HepG2 (cell line): ENCODE data around the gene APOC1. TPM values are rescaled to one million over a fixed set of nuclear protein-coding genes. Genes with fewer than 3 reads are reported as not detected.

Source experiments
- ETV5 ChIP-seq: IDR thresholded peaks from 2 replicates; pipeline ENCODE4 v1.6.1; 2018; ENCODE audit warnings: missing biosample characterization, missing genetic modification reagents, inconsistent platforms, borderline replicate concordance
- FOXK1 ChIP-seq: sonication (generic); formaldehyde crosslinking; IDR thresholded peaks from 2 replicates; pipeline ENCODE4 v1.4.0; 2020; ENCODE audit warnings: low read depth, missing genetic modification reagents, borderline replicate concordance
- HDAC2 ChIP-seq: sonication (generic); formaldehyde crosslinking; IDR thresholded peaks from 2 replicates; pipeline ENCODE4 v1.4.0; 2020; ENCODE audit warnings: missing genetic modification reagents
- HNF1B ChIP-seq: sonication (generic); formaldehyde crosslinking; IDR thresholded peaks from 2 replicates; pipeline ENCODE4 v1.5.1; 2020; ENCODE audit warnings: mild to moderate bottlenecking, moderate library complexity, missing genetic modification reagents
- JARID2 ChIP-seq: sonication (generic); formaldehyde crosslinking; IDR thresholded peaks from 2 replicates; pipeline ENCODE4 v1.8.1; 2023; ENCODE audit warnings: missing genetic modification reagents, inconsistent platforms; ENCODE audit not compliant: insufficient replicate concordance
- MTA1 ChIP-seq: sonication (generic); formaldehyde crosslinking; IDR thresholded peaks from 2 replicates; pipeline ENCODE4 v1.4.0; 2020; ENCODE audit warnings: missing genetic modification reagents, mild to moderate bottlenecking, borderline replicate concordance
- MXD3 ChIP-seq: IDR thresholded peaks from 2 replicates; pipeline ENCODE4 v1.6.1; 2016; ENCODE audit warnings: mild to moderate bottlenecking, missing biosample characterization, missing genetic modification reagents
- MYC ChIP-seq: sonication (generic); formaldehyde crosslinking; IDR thresholded peaks from 2 replicates; pipeline ENCODE4 v1.9.0; 2021; ENCODE audit warnings: missing genetic modification reagents, borderline replicate concordance
- PATZ1 ChIP-seq: sonication (generic); formaldehyde crosslinking; IDR thresholded peaks from 2 replicates; pipeline ENCODE4 v1.4.0; 2020; ENCODE audit warnings: missing genetic modification reagents
- REL ChIP-seq: sonication (generic); formaldehyde crosslinking; conservative IDR thresholded peaks from 2 replicates; pipeline ENCODE4 v1.8.0; 2022; ENCODE audit warnings: mild to moderate bottlenecking, missing genetic modification reagents, moderate library complexity
- RXRB ChIP-seq: IDR thresholded peaks from 2 replicates; pipeline ENCODE4 v1.6.1; 2016; ENCODE audit warnings: borderline replicate concordance, missing genetic modification reagents, missing compliant biosample characterization
- SOX6 ChIP-seq, 2 experiments: fragments of 450-650 bp in 1 of 2; sonication (generic) in 1 of 2; formaldehyde crosslinking in 1 of 2; IDR thresholded peaks; 2 replicates each; pipeline versions ENCODE4 v1.4.0 to v1.6.1; 2017 to 2020; ENCODE audit warnings: antibody characterized with exemption in 1 of 2, mild to moderate bottlenecking in 1 of 2, missing genetic modification reagents in 1 of 2
- SP1 ChIP-seq, 2 experiments: fragments of 450-650 bp in 1 of 2; sonication (generic) in 1 of 2; formaldehyde crosslinking in 1 of 2; IDR thresholded peaks; 2 replicates each; pipeline versions ENCODE4 v1.4.0 to v1.6.1; 2016 to 2020; ENCODE audit warnings: missing genetic modification reagents in 1 of 2
- ZBTB33 ChIP-seq: sonication (generic); formaldehyde crosslinking; IDR thresholded peaks from 2 replicates; pipeline ENCODE4 v1.4.0; 2020; ENCODE audit warnings: missing genetic modification reagents
- ZMAT3 ChIP-seq: sonication (generic); formaldehyde crosslinking; conservative IDR thresholded peaks from 2 replicates; pipeline ENCODE4 v1.7.0; 2021; ENCODE audit warnings: missing genetic modification reagents
- ZNF335 ChIP-seq: sonication (generic); formaldehyde crosslinking; IDR thresholded peaks from 2 replicates; pipeline ENCODE4 v1.4.0; 2020; ENCODE audit warnings: missing genetic modification reagents
- ZNF510 ChIP-seq: sonication (generic); formaldehyde crosslinking; IDR thresholded peaks from 2 replicates; pipeline ENCODE4 v1.4.0; 2020; ENCODE audit warnings: low read depth, mild to moderate bottlenecking, missing genetic modification reagents
- ZNF687 ChIP-seq: sonication (generic); formaldehyde crosslinking; IDR thresholded peaks from 2 replicates; pipeline ENCODE4 v1.5.1; 2020; ENCODE audit warnings: mild to moderate bottlenecking, missing genetic modification reagents, moderate library complexity
- ZNF746 ChIP-seq: sonication (generic); formaldehyde crosslinking; IDR thresholded peaks from 2 replicates; pipeline ENCODE4 v1.8.0; 2022; ENCODE audit warnings: mild to moderate bottlenecking, missing genetic modification reagents
- polyA plus RNA-seq, 8 experiments: library from polyadenylated mRNA; depleted of rRNA in 3 of 8; stranded (reverse) in 7 of 8; unstranded in 1 of 8; fragments of >200 nt; fragmentation: Illumina TruSeq in 4 of 8; extraction: Trizol in 4 of 8; gene quantifications; 2 replicates each; pipeline versions ENCODE4 v1.2.1 to v1.2.3, GENCODE V29; 2011 to 2016; ENCODE audit warnings: low read depth in 4 of 8, missing spikeins in 1 of 8, mixed read lengths in 1 of 8; ENCODE audit not compliant: insufficient read depth in 1 of 8
- total RNA-seq, 5 experiments: library from RNA; depleted of rRNA; stranded (reverse); fragments of >200 nt; fragmentation: Illumina TruSeq; extraction: Trizol; gene quantifications; 2 replicates each; pipeline ENCODE4 v1.2.3, GENCODE V29; 2016; ENCODE audit warnings: low read depth in 1 of 5

APOC1 gene
- total and polyA plus RNA-seq, 2 of the 13 experiments (the other 11 are each of a cell fraction or from before 2014, with no cell fraction given): 600 to 1,235 TPM

- peak; percentile 61; the same call in 1 of the 2 replicates for TF ChIP-seq FOXK1 (CRISPR knock-in tag)
- TF ChIP-seq MTA1 (CRISPR knock-in tag): peak; percentile 90; the same call in 1 of the 2 replicates
- peak; percentile 96 for TF ChIP-seq ZNF687 (CRISPR knock-in tag)
- no peak for TF ChIP-seq ZNF510 (CRISPR knock-in tag)
- TF ChIP-seq SOX6 (IDR thresholded peaks at IDR 0.05): no peak
- TF ChIP-seq SOX6 (CRISPR knock-in tag; IDR thresholded peaks at IDR 0.05): peak; percentile 84
- 0 out of 2 replicates have a peak, but pooled peaks have one; percentile 58 for TF ChIP-seq ZMAT3 (CRISPR knock-in tag)
- TF ChIP-seq ZNF746: peak; percentile 97
- no peak for TF ChIP-seq REL
- TF ChIP-seq SP1 (IDR thresholded peaks at IDR 0.05): no peak
- TF ChIP-seq SP1 (CRISPR knock-in tag; IDR thresholded peaks at IDR 0.05): 0 out of 2 replicates have a peak, but pooled peaks have one; percentile 15
- peak; percentile 98 for TF ChIP-seq PATZ1
- TF ChIP-seq HNF1B: no peak; the same call in 1 of the 2 replicates
- TF ChIP-seq MXD3 (CRISPR knock-in tag): peak; percentile 63; the same call in 1 of the 2 replicates
- TF ChIP-seq HDAC2 (CRISPR knock-in tag): peak; percentile 79
- TF ChIP-seq RXRB: peak; percentile 99
- no peak for TF ChIP-seq JARID2 (CRISPR knock-in tag)
- TF ChIP-seq ETV5 (CRISPR knock-in tag): peak; percentile 61
- TF ChIP-seq MYC (CRISPR knock-in tag): peak; percentile 96
- TF ChIP-seq ZNF335 (CRISPR knock-in tag): peak; percentile 34; the same call in 1 of the 2 replicates
- TF ChIP-seq ZBTB33 (CRISPR knock-in tag): peak; percentile 43; the same call in 1 of the 2 replicates
Observed at GRCh38 chr19:44912854-44913253, 1.6 kb upstream of the APOC1 start (continued).
